Lung (tissue), 12 donors: Measurements from ENCODE around the gene TMEM200C. TPM values are rescaled to one million over a fixed set of nuclear protein-coding genes. Genes with fewer than 3 reads are reported as not detected.

Experiments used
- ATAC-seq: fragments of 200-7000 bp; cut with Tn5 transposase; one replicate; pipeline ENCODE4 v1.9.1; 2020; ENCODE audit warnings: moderate number of reproducible peaks; ENCODE audit not compliant: insufficient read depth, low FRiP score
- DNase-seq, 3 donors: peaks; one replicate each; pipeline ENCODE4 v3.0.0-alpha.2; 2013 to 2017
- H3K27ac ChIP-seq, 2 donors: one replicate each; pipeline ENCODE4 v1.5.1; 2013; ENCODE audit warnings: mild to moderate bottlenecking in 2 of 2, moderate library complexity in 2 of 2, control low read depth in 1 of 2, inconsistent platforms in 1 of 2, low read depth in 1 of 2, low read length in 1 of 2
- H3K27me3 ChIP-seq, 3 donors: one replicate each; pipeline ENCODE4 v1.5.1; 2013; ENCODE audit warnings: low read length in 2 of 3; ENCODE audit not compliant: control insufficient read depth in 3 of 3, insufficient read depth in 3 of 3
- H3K36me3 ChIP-seq, 4 donors: one replicate each; pipeline ENCODE4 v1.5.1; 2013; ENCODE audit warnings: low read length in 4 of 4, mild to moderate bottlenecking in 1 of 4, moderate library complexity in 1 of 4; ENCODE audit not compliant: control insufficient read depth in 4 of 4, insufficient read depth in 4 of 4
- H3K4me1 ChIP-seq, 5 donors: one replicate each; pipeline ENCODE4 v1.5.1; 2013; ENCODE audit warnings: low read length in 5 of 5, mild to moderate bottlenecking in 2 of 5, moderate library complexity in 1 of 5; ENCODE audit not compliant: control insufficient read depth in 5 of 5, insufficient read depth in 5 of 5
- H3K4me3 ChIP-seq: one replicate; pipeline ENCODE4 v1.5.1; 2013; ENCODE audit warnings: mild to moderate bottlenecking, control low read depth, moderate library complexity
- H3K9ac ChIP-seq, 2 donors: one replicate each; pipeline ENCODE4 v1.5.1; 2013; ENCODE audit warnings: low read length in 2 of 2, control low read depth in 1 of 2; ENCODE audit not compliant: insufficient read depth in 1 of 2
- H3K9me3 ChIP-seq, 4 donors: one replicate each; pipeline ENCODE4 v1.5.1; 2013; ENCODE audit warnings: low read length in 3 of 4, mild to moderate bottlenecking in 1 of 4, moderate library complexity in 1 of 4; ENCODE audit not compliant: control insufficient read depth in 4 of 4, insufficient read depth in 3 of 4
- WGBS, 2 donors: extraction: QIAGEN DNeasy Blood & Tissue Kit; methylation state at CpG; one replicate each; pipeline ENCODE4 v1.1.7; 2013; 5-methylcytosine and 5-hydroxymethylcytosine counted together
- polyA plus RNA-seq, 2 donors: library from polyadenylated mRNA; stranded (reverse); fragments of 200-250 nt; gene quantifications; one replicate each; pipeline ENCODE4 v1.2.1, GENCODE V29; 2013
- total RNA-seq, 2 donors: library from RNA; depleted of rRNA in 1 of 2; stranded (reverse); fragments of >200 nt in 1 of 2; gene quantifications; one replicate each; pipeline ENCODE4 v1.2.1, GENCODE V29; 2014 to 2021
- TF ChIP-seq, protein P1 (sequence below): IDR thresholded peaks from 2 replicates; pipeline ENCODE4 v1.5.1; 2012; ENCODE audit warnings: mild to moderate bottlenecking; ENCODE audit errors: control extremely low read depth, extremely low read depth
- donor health status: control.
- donor health status: control.
- donor health status: Bipolar disorder and iron deficiency.
- donor health status: healthy.
- donor health status: DM: yes; HTN: yes; CAD: no.

Gene TMEM200C
- total and polyA plus RNA-seq, 4 donors = 0.12 to 1.3 (median 0.39) TPM

DNA sequence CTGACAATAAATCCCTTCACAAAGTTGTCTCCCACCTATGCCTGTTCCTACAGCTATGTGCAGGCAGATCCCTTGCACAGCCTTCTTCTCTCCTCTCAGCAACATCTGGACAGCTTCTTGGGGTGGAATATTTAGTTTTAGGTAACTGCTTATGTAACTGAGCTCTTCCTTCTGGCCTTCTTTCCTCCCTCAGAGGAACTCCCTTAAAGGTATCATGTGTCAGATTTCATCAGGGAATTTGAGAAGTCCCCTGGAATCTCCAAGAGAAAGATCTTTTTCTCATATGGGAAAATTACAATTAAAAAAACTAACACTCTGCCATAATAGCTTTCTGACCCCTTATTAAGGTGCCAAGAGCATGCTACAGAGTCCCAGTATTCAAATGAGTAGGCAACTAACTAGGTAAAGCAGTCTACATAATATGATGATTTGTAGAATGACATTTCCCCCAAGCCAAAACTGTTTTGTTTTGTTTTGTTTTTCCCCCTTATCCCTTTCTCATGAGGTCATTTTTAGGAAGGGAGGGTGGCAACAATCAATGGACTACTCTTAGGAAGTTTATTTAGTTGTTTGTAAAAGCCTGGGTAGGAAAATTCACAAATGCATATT, 2.4 kb downstream of the TMEM200C start:
- no peak for ATAC-seq

DNA sequence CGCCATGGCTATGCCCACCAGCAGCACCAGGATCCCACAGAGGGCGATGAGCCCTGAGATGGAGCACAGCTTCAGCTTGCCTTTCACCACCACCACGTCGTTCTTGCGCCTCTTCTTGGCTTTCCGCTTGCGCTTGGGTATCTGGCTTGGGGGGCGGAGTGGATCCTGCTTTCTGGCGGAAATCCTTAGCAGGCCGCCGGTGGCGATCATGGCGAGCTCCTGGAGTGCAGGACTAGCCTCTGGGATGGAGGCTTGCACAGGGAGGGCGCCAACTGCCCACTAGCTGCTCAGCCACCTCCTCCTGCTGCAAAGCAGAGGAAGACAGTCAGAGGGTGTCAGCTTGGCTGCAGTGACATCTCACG, 3.5 kb downstream of the TMEM200C start:
- Histone ChIP-seq H3K36me3 (peaks cover 0 to 4% (median 0%) of the 10 kb centered on the region in 4 donors), H3K9ac (no peak overlapping the region), H3K4me3 (no peak overlapping the region), H3K4me1 (peaks cover 0 to 35% (median 5%) of the 10 kb centered on the region in 5 donors), H3K27me3 (peaks cover 0 to 39% (median 11%) of the 10 kb centered on the region in 3 donors), H3K9me3 (peaks cover 0 to 11% (median 0%) of the 10 kb centered on the region in 4 donors), H3K27ac (no peak overlapping the region)
- 74 to 80% methylated on average over 15 of the region's 15 CpGs for WGBS, 2 donors
- ATAC-seq = no peak
- peak in 2 of 3 donors; percentile 5 to 26 for DNase-seq
- TF ChIP-seq, protein P1, sequence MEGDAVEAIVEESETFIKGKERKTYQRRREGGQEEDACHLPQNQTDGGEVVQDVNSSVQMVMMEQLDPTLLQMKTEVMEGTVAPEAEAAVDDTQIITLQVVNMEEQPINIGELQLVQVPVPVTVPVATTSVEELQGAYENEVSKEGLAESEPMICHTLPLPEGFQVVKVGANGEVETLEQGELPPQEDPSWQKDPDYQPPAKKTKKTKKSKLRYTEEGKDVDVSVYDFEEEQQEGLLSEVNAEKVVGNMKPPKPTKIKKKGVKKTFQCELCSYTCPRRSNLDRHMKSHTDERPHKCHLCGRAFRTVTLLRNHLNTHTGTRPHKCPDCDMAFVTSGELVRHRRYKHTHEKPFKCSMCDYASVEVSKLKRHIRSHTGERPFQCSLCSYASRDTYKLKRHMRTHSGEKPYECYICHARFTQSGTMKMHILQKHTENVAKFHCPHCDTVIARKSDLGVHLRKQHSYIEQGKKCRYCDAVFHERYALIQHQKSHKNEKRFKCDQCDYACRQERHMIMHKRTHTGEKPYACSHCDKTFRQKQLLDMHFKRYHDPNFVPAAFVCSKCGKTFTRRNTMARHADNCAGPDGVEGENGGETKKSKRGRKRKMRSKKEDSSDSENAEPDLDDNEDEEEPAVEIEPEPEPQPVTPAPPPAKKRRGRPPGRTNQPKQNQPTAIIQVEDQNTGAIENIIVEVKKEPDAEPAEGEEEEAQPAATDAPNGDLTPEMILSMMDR = no peak

More for the DNA sequence above, 2.4 kb downstream of the TMEM200C start:
- H3K27ac ChIP-seq = no peak overlapping the region
- peaks cover 0 to 43% (median 8%) of the 10 kb centered on the region in 5 donors for H3K4me1 ChIP-seq
- H3K36me3 ChIP-seq = peaks cover 0 to 4% (median 0%) of the 10 kb centered on the region in 4 donors
- peak in 1 of 3 donors; percentile 12 for DNase-seq
- H3K4me3 ChIP-seq = no peak overlapping the region
- H3K9ac ChIP-seq = peak overlapping the region in 1 of 2 donors; percentile 2
- peaks cover 0 to 11% (median 0%) of the 10 kb centered on the region in 4 donors for H3K9me3 ChIP-seq
- TF ChIP-seq, protein P1 = no peak
- H3K27me3 ChIP-seq = peaks cover 0 to 48% (median 11%) of the 10 kb centered on the region in 3 donors

DNA sequence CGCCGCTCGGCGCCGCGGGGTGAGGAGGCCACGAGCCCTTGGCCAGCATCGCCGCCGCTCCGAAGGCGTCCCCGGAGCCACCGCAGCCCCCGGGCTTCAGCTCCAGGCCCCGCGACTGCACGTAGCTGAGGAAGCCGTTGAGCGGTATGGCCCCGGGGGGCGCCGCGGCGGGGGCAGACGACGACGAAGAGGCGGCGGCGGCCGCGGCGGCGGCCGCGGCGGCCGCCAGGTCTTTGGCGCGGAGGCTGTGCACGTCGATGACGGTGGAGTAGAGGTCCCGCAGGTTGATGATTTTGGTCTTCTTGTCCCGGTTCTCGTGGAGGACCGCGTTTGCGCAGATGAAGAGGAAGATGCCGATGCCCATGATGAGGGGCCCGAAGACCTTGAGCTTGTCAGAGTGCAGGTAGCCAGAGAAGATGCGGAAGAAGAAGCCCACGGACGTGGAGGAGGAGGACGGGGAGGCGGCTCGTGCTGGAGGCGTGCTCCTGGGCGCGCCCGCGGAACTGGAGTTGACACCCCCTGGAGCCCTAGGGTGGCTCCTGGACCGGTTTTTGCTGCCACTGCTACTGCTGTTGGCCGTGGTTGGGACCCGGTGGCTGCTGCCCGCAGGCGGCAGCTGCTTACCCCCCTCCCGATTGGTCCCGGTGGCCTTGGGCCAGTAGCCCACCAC, 4.0 kb downstream of the TMEM200C start:
- no peak for ATAC-seq
- H3K4me3 ChIP-seq = peak overlapping the region; percentile 21
- DNase-seq = no peak
- peaks cover 0 to 31% (median 5%) of the 10 kb centered on the region in 5 donors for H3K4me1 ChIP-seq
- H3K9ac ChIP-seq = no peak overlapping the region
- H3K36me3 ChIP-seq = peaks cover 0 to 4% (median 0%) of the 10 kb centered on the region in 4 donors
- no peak overlapping the region for H3K27ac ChIP-seq
- 28 to 29% methylated on average over 53 to 70 of the region's 70 CpGs for WGBS, 2 donors
- peaks cover 0 to 11% (median 0%) of the 10 kb centered on the region in 4 donors for H3K9me3 ChIP-seq
- H3K27me3 ChIP-seq = peaks cover 0 to 34% (median 11%) of the 10 kb centered on the region in 3 donors
- TF ChIP-seq, protein P1 = no peak
